Esophagus mucosa (tissue), 1 donor: ENCODE results near the gene MCM3. TPM values are rescaled to one million over a fixed set of nuclear protein-coding genes. Genes with fewer than 3 reads are reported as not detected.
A peak's percentile ranks its signal among the peaks of the same experiment; 100 is the strongest.

Experiments used
- ATAC-seq: fragments of 200-7000 bp; cut with Tn5 transposase; one replicate; pipeline ENCODE4 v1.9.1; 2020
- total RNA-seq: library from RNA; stranded (reverse); gene quantifications from one replicate; pipeline ENCODE4 v1.2.4, GENCODE V29; 2023
- donor health status: DM: yes; HTN: yes; CAD: no.

Gene MCM3
- total RNA-seq, 1 donor from 2014 or later = 30.3 TPM

DNA sequence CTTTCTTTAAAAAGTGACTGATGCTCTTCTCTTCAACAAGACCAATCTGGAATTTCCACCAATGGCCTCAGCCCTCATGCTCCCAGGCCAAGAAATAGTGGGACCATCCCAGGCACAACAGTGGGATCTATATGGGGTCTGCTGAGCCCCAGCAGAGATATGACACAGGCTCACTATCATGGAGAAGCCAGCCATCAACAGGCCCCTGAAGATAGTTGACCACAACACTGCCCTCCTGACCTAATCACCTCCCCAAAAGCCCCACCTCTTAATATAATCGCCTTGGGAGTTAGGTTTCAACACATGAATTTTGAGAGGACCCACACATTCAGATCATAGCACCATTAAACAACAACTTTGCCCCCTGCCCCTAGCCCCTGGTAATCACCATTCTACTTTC is 16.8 kb upstream of the MCM3 start:
- ATAC-seq = no peak

DNA sequence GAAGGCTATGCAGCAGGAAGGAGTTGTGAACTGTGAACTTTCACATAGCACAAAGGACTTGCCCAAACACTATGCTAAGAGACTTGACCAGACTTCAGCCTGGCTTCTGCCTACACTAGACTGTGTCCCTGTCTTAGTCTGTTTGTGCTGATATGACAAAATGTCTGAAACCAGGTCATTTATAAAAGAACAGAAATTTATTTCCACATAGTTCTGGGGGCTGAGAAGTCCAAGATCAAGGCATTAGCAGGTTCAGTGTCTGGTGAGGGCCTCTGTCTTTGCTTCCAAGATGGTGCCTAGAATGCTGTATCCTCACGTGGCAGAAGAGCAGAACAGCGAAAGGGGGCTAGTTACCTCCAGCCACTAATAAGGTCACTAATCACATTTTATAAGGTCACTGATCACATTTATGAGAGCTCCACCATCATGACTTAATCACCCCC is 16.0 kb upstream of the MCM3 start:
- no peak for ATAC-seq

DNA sequence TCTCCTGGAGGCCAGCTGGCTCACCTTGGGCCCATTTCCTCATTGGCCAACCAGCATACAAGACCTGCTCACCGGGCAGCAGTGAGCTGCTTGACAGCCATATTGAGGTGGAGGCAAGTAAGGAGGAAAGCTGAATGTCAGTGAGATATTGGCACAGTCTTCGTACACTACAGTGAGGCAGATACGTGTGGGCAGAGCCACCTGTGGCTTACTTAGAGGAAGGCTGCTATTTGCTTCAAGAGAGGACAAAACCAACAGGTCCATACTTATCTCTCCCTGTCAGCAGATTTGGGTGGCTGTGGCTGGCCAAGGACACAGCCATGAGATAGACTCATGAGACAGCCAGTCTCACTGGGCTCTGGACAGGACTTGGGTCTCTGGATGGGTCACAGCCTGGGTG is 15.1 kb upstream of the MCM3 start:
- ATAC-seq = no peak

DNA sequence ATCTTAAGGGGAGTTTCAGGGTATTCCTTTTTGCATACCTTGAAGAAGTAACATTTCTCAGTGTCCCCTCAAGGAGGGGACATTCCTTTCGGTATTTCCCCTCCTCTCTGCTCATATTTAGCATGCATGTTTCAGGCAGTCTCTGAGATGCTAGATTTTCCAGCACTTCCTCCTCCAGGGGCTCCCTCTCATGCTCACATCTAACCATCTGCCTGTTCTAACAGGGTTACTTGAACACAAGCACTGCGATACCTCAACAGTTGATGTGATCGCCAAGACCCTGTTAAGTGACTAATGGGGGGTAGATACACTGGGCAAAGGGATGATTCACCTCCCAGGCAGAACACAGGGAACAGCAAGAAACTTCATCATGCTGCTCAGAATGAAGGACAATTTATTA is 12.9 kb upstream of the MCM3 start:
- no peak for ATAC-seq

DNA sequence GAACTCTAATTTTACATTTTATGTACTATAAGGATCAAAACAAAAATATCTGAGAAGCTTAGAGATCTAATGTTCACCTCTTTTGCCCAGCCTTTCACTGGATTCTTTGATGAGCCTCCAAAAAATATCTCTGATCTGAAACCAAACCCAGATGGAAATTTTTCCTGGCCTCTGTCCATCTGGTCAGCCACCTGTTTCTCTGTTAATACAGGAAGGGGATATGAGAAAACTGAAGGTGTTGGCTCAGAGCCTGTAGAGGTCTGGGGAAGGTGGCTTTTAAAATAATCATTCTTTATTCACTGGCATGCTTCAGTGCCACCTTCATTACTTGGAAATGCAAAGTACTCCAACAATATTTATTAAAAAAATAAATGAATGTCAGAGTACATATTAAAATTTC is 8.5 kb upstream of the MCM3 start:
- ATAC-seq = no peak

DNA sequence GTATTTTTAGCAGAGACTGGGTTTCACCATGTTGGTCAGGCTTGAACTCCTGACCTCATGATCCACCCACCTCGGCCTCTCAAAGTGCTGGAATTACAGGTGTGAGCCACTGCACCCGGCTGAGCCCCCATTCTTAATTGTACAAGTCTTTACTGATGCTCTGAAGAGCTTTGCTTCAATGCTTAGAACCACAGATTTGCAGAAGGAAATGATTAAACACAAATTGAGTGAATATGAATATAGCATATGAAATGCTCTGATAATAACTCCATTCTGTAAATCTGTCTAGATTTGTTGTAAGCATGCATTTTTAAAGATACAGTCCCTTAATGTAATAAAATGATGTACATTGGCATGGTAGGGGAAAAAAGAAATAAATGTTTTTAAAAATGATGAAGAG is 4.3 kb upstream of the MCM3 start:
- ATAC-seq = no peak

DNA sequence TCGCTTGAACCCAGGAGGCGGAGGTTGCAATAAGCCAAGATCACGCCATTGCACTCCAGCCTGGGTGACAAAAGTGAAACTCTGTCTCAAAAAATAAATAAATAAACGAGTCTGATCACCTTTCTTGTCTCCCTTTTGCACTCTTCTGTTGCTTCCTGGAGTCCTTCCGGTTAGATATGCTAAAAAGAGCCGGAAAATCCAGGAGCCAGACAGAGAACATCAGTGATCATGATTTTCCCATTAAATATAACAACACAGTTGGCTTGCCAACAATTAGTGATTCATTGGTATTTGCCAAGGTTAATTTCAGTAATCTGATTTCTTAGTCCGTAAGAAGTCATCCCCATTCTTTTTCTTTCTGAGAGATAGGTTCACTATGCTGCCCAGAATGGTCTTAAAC is 3.7 kb upstream of the MCM3 start:
- no peak for ATAC-seq

DNA sequence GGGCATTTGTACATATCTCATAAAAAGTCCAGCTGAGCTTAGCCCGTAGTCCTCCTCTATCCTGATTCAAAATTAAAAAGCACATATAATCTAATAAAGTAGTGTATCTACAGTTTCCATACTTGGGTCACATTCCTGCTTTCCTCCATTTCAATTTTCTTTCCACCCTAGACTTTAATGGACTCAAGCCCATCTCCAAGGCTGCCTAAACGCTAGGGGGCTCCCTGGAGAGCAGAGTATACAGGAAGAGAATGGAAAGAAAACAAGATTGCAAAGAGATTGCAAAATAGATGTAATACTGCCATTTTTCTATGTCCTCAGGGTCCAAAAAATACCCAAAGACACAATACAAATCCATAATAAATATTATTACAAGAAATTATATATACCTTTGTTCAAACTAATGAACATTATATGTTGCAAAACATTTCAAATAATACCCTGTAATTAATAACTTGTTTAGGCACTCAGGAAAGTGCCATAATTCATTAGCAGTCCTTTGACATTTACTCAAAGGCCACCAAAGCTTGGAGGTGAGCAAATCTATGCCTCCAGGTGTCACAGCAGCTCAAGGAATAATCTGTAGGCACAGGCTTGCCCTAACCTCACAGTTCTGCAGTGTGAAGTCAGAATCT is 2.4 kb upstream of the MCM3 start:
- ATAC-seq = no peak

DNA sequence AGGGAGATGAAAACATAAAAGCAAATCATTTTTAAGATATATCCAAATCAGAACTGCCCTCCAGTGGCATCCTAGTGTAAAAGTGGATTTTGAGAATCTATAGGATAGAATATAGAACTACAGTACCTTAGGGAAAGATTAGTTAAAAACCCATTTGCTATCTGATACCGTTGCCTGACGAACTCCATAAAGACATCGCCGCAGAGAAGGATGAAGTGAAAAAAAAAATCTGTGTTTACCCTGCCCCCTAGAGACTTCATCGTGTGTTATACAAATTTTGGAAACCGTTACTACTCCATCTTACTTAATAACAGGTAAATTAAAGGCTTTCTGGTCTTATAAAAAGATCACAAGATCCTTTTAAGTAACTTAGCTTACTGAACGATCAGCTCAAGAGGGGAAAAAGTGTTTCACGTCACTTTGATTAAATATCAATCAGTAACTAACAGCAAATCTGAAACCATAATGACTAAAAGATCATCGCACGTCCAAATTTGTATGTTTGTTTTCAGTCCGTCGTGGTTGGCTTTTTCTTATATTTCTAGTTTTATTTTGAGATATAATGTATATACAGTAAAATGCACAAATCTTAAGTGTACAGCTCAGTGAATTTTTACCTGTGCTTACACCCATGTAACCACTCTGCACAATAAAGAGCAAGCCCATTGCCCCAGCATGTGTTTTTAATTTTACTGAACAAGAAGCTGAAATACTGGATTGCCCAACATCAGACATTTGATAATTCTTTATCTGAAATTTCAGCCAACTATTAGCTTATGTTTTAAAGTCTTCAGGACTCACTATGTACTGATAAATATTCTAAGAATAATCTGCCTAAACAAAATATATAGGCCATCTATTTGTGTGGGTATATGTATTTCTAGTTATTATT is 881 bp upstream of the MCM3 start:
- ATAC-seq = no peak

DNA sequence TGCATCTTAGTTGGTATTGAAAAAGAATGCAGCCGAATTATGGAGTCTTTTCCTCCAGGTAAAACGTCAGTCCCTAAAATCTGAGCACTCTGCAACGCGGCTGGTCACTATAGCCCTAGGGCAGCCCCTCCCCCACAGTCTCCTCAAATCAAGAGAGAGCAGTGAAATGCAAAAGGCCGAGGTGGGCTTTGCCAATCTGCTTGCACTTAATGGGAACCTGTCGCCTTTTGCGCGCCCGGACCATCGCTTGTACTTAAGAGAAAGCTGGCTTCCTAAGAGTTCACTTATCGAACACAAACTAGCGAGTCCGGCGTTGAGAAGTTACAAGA is 447 bp downstream of the MCM3 start:
- no peak for ATAC-seq

DNA sequence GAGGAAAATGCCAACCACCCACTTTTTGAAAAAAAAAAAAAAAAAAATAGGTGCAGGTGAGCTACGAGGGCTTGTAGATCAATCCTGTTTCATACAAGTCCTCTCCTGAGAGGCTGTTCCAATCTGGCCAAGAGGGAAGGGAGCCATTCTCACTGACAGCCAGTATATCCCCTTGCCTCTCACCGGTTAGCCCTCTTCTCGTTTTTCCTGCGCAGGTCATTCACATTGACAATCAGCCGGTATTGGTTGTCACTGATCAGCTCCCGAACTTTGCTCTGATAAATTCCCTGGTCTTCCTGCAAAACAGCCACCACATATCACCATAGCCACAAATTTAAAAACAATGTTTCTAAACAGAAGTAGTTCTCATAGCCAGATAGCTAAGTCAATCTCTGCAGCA is 1.4 kb downstream of the MCM3 start:
- no peak for ATAC-seq

DNA sequence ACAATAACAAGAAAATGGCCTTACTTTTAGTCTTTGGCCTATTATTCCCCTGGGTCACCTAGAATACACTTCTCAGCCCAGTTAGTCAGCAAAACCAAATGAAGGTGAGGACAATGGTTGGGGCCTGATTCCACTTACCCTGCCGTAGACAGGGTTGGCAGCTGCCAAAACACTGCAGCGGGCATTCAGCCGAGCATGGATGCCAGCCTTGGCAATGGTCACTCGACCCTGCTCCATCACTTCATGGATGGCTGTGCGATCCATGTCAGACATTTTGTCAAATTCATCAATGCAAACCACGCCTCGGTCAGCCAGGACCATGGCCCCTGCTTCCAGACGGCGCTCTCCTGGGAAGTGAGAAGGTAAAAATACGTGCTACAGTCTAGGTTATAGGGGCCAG is 8.4 kb downstream of the MCM3 start:
- ATAC-seq = no peak

DNA sequence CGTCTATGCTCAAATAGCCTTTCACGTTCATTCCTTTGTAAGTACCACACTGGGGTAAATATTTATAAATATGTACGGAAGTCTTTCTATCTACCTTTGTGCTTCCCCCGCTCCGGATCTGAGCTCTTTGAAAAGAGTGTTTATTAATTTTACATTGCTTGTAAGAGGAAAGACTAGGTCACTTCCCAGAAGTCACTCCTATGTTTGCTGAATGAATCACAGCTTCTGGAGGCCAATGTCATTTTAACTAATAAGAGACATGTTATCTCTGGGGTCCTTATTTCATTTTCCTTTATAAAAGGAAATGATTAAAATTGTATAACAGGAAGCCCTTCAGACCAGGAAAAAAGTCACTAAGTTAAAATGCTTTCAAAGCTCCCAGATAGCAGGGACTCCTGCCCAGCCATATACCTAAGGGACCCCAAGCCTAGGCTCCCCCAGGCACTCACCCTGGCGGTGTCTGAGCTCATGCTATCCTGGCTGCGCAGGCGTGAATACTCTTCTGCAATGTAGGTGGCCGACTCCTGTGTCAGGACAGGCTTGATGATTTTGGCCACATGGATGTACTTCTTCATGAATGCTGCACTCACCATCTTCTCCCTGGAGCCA is 12.6 kb downstream of the MCM3 start:
- ATAC-seq = no peak

DNA sequence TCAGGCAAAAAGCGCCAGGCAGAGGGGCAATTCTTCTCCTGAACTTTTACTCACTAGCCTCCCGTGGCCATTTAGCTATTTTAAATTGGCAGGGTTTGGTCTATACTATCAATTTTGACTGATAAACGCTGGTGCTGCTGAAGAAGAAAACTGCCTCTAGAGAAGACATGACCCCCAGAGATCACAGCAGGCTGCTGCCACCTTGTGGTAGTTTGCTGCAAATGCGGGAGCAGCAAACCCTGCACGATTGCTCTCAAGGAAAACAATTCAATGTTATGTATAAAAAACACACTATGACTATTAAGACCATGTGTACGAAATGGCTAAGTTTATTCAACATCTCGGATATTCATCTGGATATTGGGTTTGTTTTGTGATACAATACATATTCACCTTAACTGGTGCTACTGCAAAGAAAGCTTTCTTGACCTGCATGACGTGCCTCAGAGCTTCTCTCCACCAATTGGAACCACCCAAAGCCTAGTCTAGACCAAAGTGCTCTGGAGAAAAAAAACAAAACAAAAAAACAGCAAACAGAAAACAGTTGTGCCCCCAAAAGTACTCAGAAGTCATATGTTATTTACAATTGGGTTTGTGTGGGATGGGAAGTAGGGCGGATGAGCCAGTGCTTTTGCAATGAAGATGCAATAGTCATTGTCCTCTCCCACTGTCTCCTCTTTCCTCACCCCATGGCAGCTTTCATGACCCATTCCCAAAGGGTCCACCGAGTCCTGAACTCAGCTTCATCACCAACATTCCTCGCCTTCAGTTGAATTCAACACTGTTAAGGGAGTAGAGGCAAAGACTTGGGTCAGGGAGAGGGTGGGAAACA is 20.6 kb downstream of the MCM3 start:
- peak; percentile 57 for ATAC-seq

DNA sequence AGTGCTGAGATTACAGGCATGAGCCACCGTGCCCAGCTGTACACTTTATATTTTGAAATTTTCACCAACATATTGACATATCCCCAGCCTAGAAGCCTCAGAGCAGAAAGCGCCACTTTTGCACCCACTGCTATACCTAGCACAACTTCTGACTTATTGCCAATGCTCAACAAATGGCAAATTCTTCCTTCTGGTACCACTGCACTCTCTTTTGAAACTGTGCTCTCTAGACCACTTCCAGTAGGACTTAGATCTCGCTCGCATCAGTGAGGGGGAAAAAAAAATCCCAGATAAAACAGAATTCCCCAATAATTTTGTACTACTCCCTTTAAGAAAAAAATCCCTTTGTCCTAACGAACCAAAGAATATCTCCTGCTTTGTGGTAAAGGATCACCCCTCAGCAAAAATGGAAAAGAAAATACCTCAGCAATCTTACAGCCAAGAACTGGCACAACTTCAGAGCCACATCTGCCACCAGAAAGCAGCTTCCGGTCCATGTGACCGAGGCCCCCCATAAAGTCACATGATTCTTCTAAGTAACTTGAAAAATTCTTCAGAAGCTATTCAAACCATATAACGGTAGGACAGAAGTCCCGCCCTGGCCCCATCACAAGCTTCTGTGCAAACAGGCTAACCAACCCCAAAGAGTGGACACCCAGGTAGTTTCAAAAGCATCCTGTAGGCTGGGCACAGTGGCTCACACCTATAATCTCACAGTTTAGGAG is 21.8 kb downstream of the MCM3 start:
- ATAC-seq = no peak

DNA sequence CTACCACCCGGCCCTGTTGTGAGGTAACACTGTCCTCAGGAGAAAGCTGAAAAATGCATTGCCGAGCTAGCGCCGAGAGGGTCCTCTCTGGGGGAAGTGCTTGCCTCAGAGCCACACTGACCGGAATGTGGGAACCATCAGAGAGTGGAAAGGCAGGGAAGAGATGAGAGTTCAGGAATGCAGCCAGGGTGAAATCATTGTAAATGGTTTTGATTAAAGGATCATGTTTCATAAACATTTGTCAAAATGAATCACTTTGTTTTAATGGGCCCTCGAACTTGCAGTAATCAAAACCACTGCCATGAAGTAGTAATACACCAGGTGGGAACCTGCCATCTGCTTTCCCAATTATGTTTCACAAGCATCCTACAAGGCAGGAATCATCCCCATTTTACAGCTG is 23.3 kb downstream of the MCM3 start:
- no peak for ATAC-seq

DNA sequence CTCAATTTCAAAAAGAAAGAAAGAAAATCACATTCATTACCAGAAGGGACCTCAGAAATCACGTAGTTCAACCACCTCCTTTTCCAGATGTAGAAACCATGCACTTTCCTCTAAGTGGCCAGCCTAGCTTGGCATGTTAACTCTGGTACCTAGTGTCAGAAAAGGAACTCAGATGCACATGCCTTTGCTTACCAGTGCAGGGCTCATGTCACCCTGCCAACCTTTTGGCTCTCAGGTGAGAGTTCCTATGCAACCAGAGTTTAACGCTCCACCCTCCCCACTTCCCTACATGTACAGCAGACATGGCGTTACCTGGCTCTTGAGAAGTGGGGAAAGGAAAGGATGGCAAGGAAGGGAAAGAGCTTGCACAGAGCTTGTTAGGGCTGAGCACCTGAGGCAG is 23.9 kb downstream of the MCM3 start:
- ATAC-seq = no peak

DNA sequence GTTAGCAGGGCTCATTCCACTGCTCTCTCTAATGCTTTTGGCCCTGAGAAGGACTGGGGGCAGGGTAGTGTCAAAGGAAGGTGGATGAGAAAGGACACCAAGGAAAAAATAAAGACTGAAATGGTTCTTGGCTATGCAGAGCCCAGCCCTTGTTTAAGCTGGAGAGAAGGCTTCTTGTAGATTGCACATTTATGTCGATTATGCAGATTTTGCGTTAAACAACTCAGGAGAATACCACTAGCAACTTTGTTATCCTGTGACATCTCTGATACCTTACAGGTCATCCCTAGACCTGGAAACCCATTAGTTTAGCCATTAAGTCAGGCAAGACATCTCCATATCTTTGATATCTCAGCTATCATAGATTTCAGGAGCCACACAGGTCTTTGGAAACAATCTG is 29.1 kb downstream of the MCM3 start:
- no peak for ATAC-seq

DNA sequence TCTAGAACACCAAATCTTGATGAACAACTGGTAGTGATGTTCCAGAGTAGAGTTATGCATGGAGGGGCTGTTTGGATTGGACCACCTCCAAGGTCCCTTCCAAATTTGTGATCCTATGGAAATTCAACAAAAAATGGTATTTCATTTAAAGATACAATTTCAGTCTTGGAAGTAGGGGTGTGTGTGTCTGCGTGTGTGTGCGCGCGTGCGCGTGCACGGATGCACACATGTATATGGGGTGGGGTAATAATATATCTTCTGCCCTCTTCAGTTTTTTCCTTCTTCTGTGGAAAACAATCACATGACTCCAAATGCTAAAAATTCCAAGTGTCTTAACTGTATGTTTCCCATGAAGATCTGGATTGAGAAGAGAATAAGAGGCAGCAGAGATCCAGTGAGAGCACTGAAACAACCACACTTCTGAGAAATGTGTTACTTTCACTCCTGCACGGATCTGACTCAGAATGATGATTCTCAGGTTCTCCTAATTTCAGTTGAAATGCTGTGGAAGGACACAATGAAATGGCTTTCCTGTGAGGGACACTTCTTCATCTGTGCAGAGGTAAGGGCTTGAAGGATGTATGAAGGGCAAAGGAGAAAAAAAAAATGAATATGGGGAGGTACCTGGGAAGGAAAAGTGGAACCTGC is 29.7 kb downstream of the MCM3 start:
- ATAC-seq = no peak

DNA sequence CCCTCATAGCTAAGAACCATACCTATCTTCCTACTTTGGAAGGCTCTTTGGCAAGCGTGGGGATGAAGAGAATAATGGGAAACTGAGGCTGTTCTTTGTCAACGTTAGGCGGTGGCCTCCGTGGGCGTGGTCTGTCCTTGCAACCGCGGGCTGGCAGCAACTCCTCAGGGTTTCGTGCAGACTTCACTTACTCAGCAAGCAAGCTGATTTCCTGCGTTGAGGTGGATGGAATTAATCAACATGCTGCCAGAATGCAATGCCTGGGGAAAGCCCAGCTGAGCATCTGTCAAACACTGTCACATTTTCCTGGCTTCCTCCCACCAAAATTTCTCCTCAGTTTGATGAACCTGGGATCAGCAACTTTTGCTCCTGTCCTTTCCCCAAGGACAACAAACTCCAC is 31.0 kb downstream of the MCM3 start:
- no peak for ATAC-seq

DNA sequence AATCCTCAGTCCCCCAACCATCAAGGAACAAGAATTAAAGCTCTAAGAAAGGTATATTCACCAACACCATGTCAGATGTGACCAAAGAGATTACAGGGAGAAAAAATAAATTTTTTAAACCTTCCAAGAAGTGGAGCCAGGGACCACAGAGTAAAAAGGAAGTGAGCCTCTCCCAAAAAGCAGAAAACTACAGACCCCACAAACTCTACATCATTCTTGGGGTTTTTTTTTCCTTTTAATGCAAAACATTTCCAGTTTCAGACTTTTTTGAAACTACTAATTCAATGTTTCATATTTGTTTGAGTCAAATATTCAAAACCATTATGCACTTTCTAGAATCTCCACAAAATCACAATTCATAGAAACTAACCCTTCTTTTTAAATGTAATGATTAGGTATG is 33.4 kb downstream of the MCM3 start:
- no peak for ATAC-seq

DNA sequence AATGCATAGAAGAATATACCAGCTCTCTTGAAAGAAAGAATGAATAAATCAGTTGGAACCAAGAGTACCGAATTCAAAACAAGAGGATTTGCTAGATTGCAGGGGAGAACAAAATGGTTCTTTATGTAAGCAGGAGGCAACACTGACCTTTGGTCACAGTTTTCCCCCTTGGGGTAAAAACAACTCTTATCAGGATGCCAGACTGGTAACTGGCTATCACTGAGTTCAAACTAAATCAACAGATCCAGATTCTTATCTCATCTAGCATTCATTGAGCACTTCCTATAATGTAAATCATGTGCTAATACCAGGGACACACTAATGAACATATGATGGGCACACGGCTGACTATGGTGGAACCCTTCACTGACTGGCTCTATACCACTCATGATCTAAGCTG is 35.5 kb downstream of the MCM3 start:
- ATAC-seq = no peak
